ENCODE measurements around the gene NTSR1.

The NTSR1 gene

DNA sequence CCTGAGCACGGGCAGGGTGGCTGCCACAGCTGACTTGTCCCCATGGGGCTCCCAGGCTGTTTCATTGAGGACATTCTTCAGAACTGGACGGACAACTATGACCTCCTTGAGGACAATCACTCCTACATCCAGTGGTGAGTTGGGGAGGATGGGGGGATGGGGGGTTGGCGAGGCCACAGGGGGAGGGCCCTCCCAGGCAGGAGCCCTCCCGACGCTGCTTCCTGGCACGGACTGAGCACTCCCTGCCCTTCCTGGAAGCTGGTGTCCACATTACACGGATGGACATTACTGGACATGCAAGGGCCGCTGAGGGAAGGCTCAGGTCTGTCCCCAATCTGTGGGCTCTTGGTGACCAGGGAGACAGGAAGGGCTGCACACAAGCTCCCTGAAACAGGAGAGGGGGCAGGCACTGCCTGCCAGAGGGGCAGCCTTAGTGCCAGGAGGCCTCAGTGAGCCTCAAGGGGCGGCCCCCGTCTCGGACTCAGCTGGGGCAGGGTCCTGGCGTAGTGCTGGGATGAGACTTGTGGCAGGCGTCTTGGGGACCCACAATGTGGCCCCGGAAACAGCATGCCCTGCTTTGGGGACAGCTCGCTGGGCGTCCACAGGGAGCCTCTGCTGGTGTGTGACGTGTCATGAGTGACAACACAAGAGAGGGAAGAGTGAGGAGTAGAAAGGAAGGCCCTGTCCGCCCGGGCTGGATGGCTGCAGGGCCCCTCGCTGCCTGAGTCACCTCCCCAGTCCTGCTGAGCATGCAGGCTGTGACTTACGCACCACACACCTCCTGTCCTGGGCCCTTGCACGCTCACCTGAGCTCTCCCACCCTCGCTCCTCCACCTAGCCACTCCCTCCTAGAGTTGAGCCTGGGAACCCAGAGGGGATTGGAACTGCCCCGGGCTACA lies 101.1 kb downstream of the NTSR1 start:
- H3K9me3 ChIP-seq (ENCODE audit: severe bottlenecking): no peaks in the 10 kb centered on the region
- peak; percentile 83 for DNase-seq (ENCODE audit: low spot score)
- peaks cover 9% of the 10 kb centered on the region for H3K4me1 ChIP-seq (ENCODE audit: insufficient read depth, poor library complexity, severe bottlenecking)
- TF ChIP-seq, protein P1, sequence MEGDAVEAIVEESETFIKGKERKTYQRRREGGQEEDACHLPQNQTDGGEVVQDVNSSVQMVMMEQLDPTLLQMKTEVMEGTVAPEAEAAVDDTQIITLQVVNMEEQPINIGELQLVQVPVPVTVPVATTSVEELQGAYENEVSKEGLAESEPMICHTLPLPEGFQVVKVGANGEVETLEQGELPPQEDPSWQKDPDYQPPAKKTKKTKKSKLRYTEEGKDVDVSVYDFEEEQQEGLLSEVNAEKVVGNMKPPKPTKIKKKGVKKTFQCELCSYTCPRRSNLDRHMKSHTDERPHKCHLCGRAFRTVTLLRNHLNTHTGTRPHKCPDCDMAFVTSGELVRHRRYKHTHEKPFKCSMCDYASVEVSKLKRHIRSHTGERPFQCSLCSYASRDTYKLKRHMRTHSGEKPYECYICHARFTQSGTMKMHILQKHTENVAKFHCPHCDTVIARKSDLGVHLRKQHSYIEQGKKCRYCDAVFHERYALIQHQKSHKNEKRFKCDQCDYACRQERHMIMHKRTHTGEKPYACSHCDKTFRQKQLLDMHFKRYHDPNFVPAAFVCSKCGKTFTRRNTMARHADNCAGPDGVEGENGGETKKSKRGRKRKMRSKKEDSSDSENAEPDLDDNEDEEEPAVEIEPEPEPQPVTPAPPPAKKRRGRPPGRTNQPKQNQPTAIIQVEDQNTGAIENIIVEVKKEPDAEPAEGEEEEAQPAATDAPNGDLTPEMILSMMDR (IDR thresholded peaks at IDR 0.05; ENCODE audit: poor library complexity, severe bottlenecking): no peak
- H3K4me3 ChIP-seq (ENCODE audit: severe bottlenecking): no peak overlapping the region
- ATAC-seq (ENCODE audit: low read depth): no peak
- peaks cover 68% of the 10 kb centered on the region for H3K36me3 ChIP-seq (ENCODE audit: low read depth)
- no peaks in the 10 kb centered on the region for H3K27me3 ChIP-seq (ENCODE audit: insufficient read depth, poor library complexity, severe bottlenecking)
- H3K27ac ChIP-seq (ENCODE audit: poor library complexity, severe bottlenecking): no peak overlapping the region

DNA sequence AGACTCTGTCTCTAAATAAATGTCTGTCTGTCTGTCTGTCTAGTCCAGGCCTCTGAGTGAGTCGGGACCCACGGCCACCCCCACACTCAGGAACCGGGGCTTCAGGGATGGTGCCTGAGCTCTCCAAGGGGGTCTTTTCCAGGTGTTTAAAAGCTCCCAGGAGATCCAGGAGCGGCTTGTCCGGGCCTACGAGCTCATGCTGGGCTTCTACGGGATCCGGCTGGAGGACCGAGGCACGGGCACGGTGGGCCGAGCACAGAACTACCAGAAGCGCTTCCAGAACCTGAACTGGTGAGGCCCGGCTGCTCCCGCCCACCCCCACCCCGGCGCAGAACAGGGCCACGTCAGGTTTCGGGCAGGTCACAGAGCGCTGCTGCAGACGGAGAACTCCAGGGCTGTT lies 102.7 kb downstream of the NTSR1 start:
- Histone ChIP-seq H3K4me1 (ENCODE audit: insufficient read depth, poor library complexity, severe bottlenecking) (peaks cover 6% of the 10 kb centered on the region), H3K36me3 (ENCODE audit: low read depth) (peaks cover 63% of the 10 kb centered on the region), H3K27ac (ENCODE audit: poor library complexity, severe bottlenecking) (no peak overlapping the region), H3K9me3 (ENCODE audit: severe bottlenecking) (no peaks in the 10 kb centered on the region), H3K4me3 (ENCODE audit: severe bottlenecking) (no peak overlapping the region), H3K27me3 (ENCODE audit: insufficient read depth, poor library complexity, severe bottlenecking) (peaks cover 9% of the 10 kb centered on the region)
- TF ChIP-seq, protein P1 (IDR thresholded peaks at IDR 0.05; ENCODE audit: poor library complexity, severe bottlenecking): no peak
- DNase-seq (ENCODE audit: low spot score) (peak; percentile 82), ATAC-seq (ENCODE audit: low read depth) (no peak)

DNA sequence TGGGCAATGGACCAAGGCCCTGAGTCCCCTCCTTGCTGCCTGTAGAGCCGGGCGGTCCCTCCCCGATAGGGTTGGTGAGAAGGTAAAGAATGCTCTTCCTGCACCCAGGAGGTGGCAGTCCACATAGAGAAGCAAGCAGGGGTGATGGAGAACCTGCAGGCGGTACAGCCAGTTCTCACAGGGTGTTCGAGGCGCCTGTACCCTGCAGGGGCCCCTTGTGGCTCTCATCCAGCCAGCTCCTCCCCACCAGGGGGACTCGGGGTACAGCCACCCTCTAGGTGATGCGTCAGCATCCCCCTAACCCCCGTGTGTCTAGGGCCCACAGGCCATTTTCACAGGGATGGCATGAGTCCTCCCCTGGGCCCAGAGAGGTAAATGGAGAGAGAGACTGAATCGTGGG lies 103.1 kb downstream of the NTSR1 start:
- DNase-seq (ENCODE audit: low spot score): peak; percentile 82
- Histone ChIP-seq H3K36me3 (ENCODE audit: low read depth) (peaks cover 59% of the 10 kb centered on the region), H3K27ac (ENCODE audit: poor library complexity, severe bottlenecking) (no peak overlapping the region), H3K9me3 (ENCODE audit: severe bottlenecking) (no peaks in the 10 kb centered on the region), H3K4me3 (ENCODE audit: severe bottlenecking) (no peak overlapping the region), H3K27me3 (ENCODE audit: insufficient read depth, poor library complexity, severe bottlenecking) (peaks cover 13% of the 10 kb centered on the region), H3K4me1 (ENCODE audit: insufficient read depth, poor library complexity, severe bottlenecking) (peaks cover 2% of the 10 kb centered on the region)
- ATAC-seq (ENCODE audit: low read depth): no peak
- TF ChIP-seq, protein P1 (IDR thresholded peaks at IDR 0.05; ENCODE audit: poor library complexity, severe bottlenecking): no peak

Measured in RWPE2 (cell line).